Measurements from ENCODE around the gene NSL1.

The NSL1 gene

GRCh38 chr1:212700892-212701819 is 90.4 kb downstream of the NSL1 start:
- no peaks in the 10 kb centered on the region for H3K36me3 ChIP-seq (replicated peaks)
- peak; percentile 41 to 70 for DNase-seq (ENCODE audit: low spot score in 2 of 2)
- H3K27me3 ChIP-seq (ENCODE audit: low read depth): peaks cover 21% of the 10 kb centered on the region
- H3K4me3 ChIP-seq: peak overlapping the region; percentile 38
- in situ Hi-C loops (cut with MboI; ENCODE audit: low sequenced_read_pairs): no loop called here
- no peaks in the 10 kb centered on the region for H3K9me3 ChIP-seq
- peaks cover 9% of the 10 kb centered on the region for H3K4me1 ChIP-seq

DNA sequence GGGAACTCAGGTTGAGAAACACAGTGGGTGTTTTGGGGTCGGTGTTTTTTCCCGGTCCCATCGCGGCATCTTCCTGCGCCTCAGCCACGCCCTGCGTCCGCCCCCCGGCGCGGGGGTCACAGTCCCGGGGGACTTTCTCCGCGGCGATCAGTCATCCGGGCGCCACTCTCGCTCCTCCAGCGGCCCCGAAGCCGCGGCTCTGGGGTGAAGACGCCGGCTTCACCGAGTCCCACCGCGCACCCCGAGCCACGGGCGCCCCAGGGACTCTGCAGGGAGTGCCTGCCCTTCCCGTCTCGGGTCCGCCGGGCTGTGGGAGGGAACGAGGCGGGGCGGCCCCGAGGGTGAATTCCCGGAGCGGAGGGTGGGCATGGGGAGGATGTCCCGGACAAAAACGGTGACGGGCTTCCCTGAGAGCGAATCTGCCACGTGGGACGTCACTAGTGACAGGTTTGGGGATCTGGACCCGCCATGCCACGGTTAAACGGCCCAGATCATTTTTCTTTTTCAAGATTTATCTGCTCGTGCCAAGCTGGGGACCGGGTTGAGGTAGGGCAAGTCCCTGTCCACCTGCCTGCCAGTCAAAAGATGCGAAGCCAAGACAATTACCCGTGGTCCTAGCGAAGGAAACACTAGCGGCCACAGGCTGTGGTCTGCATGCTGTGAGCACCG is 91.2 kb downstream of the NSL1 start:
- peak; percentile 14 to 55 for DNase-seq (ENCODE audit: low spot score in 2 of 2)
- Histone ChIP-seq H3K4me3 (peak overlapping the region; percentile 38), H3K4me1 (peaks cover 9% of the 10 kb centered on the region), H3K9me3 (no peaks in the 10 kb centered on the region), H3K36me3 (replicated peaks) (no peaks in the 10 kb centered on the region), H3K27me3 (ENCODE audit: low read depth) (peaks cover 21% of the 10 kb centered on the region)
- in situ Hi-C loops (cut with MboI; ENCODE audit: low sequenced_read_pairs): no loop called here

DNA sequence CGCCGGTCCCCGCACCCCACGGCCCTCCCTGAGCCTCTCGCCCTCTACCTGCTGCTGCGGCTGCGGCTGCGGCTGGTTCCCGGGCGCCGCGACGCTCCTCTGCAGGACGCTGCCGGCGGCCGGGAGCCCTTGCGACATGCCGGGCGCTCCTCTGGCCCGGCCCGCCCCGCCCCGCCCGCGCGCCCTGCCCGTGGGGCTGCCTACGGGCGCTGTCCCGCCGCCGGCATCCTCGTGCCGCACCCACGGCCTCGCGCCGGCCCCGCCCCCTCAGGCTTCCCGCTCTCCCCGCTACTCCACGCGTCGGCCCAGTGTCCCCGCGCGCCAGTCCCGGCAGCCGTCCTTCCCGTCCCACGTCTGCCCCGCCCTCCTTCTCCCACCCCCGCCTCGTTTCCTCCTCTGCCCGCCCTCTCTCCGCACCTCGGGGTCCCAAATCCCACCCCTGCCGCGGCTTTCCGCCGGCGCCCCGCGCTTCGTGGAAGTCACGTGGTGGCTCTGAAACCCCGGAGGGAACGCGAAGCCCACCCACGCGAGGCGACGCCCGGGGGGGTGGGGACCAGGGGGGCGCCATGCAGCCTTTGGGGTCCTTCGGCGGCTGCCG is 91.9 kb downstream of the NSL1 start, which contains the start of gene BATF3:
Gene BATF3, minus strand, starts transcription at position 216 of the 598 bp plus-strand sequence. Its CDS starts 78 bp downstream, at position 138.
- Histone ChIP-seq H3K4me3 (peak within 1 kb of the TSS; percentile 38), H3K36me3 (replicated peaks) (no peaks in the 10 kb centered on the region), H3K27me3 (ENCODE audit: low read depth) (peaks cover 21% of the 10 kb centered on the region), H3K9me3 (no peaks in the 10 kb centered on the region), H3K4me1 (peaks cover 9% of the 10 kb centered on the region)
- peak; percentile 8 to 71 for DNase-seq (ENCODE audit: low spot score in 2 of 2)
- in situ Hi-C loops (cut with MboI; ENCODE audit: low sequenced_read_pairs): no loop called here

- H3K4me1 ChIP-seq: peaks cover 9% of the 10 kb centered on the region
- in situ Hi-C loops (cut with MboI; ENCODE audit: low sequenced_read_pairs): no loop called here
- H3K36me3 ChIP-seq (replicated peaks): no peaks in the 10 kb centered on the region
- peaks cover 21% of the 10 kb centered on the region for H3K27me3 ChIP-seq (ENCODE audit: low read depth)
- H3K9me3 ChIP-seq: no peaks in the 10 kb centered on the region
- H3K4me3 ChIP-seq: peak overlapping the region; percentile 38
- DNase-seq (ENCODE audit: low spot score in 2 of 2): peak; percentile 30 to 75
Observed at GRCh38 chr1:212699104-212699624, 92.4 kb downstream of the NSL1 start.

DNA sequence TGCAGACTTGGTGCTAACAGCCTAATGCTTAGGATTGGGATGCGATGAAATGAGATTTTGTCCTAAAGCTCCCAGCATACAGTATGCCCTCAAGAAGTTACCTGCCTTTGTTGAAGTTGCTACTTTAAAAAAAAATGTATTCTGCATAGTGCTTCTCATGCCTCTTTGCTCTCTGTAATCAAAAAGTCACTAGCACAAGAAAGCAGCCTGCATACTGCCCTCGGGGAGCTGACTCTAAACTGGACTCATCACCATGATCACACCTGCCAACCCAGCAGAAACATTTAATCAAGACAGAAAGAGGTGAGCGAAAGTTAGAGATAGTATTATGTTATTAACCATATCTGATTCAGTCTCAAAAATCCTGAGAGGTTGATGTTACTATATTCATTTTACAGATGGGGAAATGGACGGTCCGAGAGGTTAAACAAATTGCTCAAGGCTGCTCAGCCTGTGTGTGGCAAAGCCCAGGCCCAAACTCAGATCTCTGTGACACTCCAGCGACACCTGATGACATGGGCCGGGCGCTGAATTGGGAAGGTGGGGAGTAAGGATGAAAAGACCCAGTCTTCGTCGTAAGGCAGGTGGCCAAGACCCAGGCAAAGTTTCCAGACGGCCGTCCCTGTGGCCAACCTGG is 93.0 kb downstream of the NSL1 start:
- Histone ChIP-seq H3K4me1 (peaks cover 9% of the 10 kb centered on the region), H3K36me3 (replicated peaks) (no peaks in the 10 kb centered on the region), H3K9me3 (no peaks in the 10 kb centered on the region), H3K4me3 (peak overlapping the region; percentile 38), H3K27me3 (ENCODE audit: low read depth) (peaks cover 21% of the 10 kb centered on the region)
- DNase-seq (ENCODE audit: low spot score in 2 of 2): no peak
- in situ Hi-C loops (cut with MboI; ENCODE audit: low sequenced_read_pairs): no loop called here

- peaks cover 17% of the 10 kb centered on the region for H3K27me3 ChIP-seq (ENCODE audit: low read depth)
- H3K4me3 ChIP-seq: no peak overlapping the region
- no peaks in the 10 kb centered on the region for H3K36me3 ChIP-seq (replicated peaks)
- no peak for DNase-seq (ENCODE audit: low spot score in 2 of 2)
- no peaks in the 10 kb centered on the region for H3K9me3 ChIP-seq
- H3K4me1 ChIP-seq: peaks cover 9% of the 10 kb centered on the region
- in situ Hi-C loops (cut with MboI; ENCODE audit: low sequenced_read_pairs): no loop called here
Observed at GRCh38 chr1:212696721-212697331, 94.8 kb downstream of the NSL1 start.

GRCh38 chr1:212692774-212693644 is 98.6 kb downstream of the NSL1 start:
- no peak overlapping the region for H3K4me3 ChIP-seq
- in situ Hi-C loops (cut with MboI; ENCODE audit: low sequenced_read_pairs): no loop called here
- no peaks in the 10 kb centered on the region for H3K27me3 ChIP-seq (ENCODE audit: low read depth)
- no peaks in the 10 kb centered on the region for H3K4me1 ChIP-seq
- H3K36me3 ChIP-seq (replicated peaks): no peaks in the 10 kb centered on the region
- DNase-seq (ENCODE audit: low spot score in 2 of 2): no peak
- no peaks in the 10 kb centered on the region for H3K9me3 ChIP-seq

DNA sequence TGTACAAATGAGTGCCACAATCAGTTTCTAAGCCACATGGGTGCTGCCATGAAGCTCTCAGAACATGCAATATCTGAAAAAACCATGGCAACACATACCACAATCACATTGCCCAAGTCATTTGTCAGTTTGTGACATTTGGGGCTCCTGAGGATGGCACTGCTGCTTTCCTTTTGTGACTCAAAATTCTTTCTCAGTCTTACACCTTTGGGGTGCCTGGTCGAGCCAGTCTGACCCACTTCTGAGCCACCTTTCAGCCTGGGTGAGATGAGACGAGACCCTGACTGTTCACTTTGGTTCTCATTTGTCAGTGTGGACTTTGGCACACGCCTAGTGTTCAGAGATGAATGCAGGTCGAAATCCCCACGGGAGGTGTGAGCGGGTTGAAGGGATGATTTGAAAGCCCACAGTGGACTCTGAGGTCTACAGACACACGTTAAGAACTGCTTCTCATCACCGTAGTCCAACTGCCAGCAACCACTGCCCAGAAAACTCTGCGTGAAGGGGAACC is 100.0 kb downstream of the NSL1 start:
- Histone ChIP-seq H3K9me3 (no peaks in the 10 kb centered on the region), H3K4me3 (no peak overlapping the region), H3K36me3 (replicated peaks) (no peaks in the 10 kb centered on the region), H3K4me1 (no peaks in the 10 kb centered on the region), H3K27me3 (ENCODE audit: low read depth) (no peaks in the 10 kb centered on the region)
- in situ Hi-C loops (cut with MboI; ENCODE audit: low sequenced_read_pairs): no loop called here
- no peak for DNase-seq (ENCODE audit: low spot score in 2 of 2)

GRCh38 chr1:212690816-212691403 is 100.7 kb downstream of the NSL1 start:
- DNase-seq (ENCODE audit: low spot score in 2 of 2): no peak
- Histone ChIP-seq H3K9me3 (no peaks in the 10 kb centered on the region), H3K4me3 (no peak overlapping the region), H3K36me3 (replicated peaks) (no peaks in the 10 kb centered on the region), H3K4me1 (no peaks in the 10 kb centered on the region), H3K27me3 (ENCODE audit: low read depth) (no peaks in the 10 kb centered on the region)
- in situ Hi-C loops (cut with MboI; ENCODE audit: low sequenced_read_pairs): no loop called here

DNA sequence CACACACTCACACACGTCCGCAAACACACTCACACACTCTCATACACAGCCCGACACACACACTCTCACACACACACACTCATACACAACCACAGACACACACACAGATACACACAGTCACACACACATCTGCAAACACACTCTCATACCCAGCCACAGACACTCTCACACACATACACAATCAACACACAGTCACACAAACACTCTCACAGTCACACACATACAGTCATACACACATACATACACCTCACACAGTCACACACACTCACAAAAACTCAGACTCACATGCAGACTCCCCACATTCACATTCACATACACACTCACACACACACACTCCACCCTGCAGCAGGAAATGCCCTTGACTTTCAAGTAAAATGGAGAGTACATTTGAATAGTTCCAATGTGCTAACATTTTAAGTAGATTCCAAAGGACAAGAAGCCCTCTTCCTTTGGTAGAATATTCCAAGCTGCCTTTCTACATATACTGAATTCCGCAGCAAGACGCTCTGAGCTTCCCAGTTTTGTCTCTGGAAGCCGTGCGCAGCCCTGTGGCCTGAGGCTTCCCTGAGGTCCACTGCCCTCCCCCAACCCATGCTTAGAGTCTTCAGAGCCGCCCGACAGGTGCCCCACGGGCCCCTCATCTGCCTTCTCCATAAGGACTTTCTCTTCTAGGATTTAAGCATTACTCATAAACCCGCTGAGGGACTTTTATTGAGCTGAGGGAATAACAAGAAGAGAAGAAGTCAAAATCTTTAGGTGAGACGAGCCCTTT is 101.6 kb downstream of the NSL1 start:
- no peaks in the 10 kb centered on the region for H3K36me3 ChIP-seq (replicated peaks)
- in situ Hi-C loops (cut with MboI; ENCODE audit: low sequenced_read_pairs): no loop called here
- no peak for DNase-seq (ENCODE audit: low spot score in 2 of 2)
- H3K4me1 ChIP-seq: no peaks in the 10 kb centered on the region
- no peaks in the 10 kb centered on the region for H3K27me3 ChIP-seq (ENCODE audit: low read depth)
- no peaks in the 10 kb centered on the region for H3K9me3 ChIP-seq
- H3K4me3 ChIP-seq: no peak overlapping the region

- Histone ChIP-seq H3K27me3 (ENCODE audit: low read depth) (no peaks in the 10 kb centered on the region), H3K9me3 (no peaks in the 10 kb centered on the region), H3K4me1 (no peaks in the 10 kb centered on the region), H3K36me3 (replicated peaks) (no peaks in the 10 kb centered on the region), H3K4me3 (no peak overlapping the region)
- in situ Hi-C loops (cut with MboI; ENCODE audit: low sequenced_read_pairs): no loop called here
- no peak for DNase-seq (ENCODE audit: low spot score in 2 of 2)
Observed at GRCh38 chr1:212689196-212689725, 102.3 kb downstream of the NSL1 start.

Data from HAP-1 (cell line).